GM21423 (cell line): ENCODE results near the gene FADS3.

Experiments
- ATAC-seq: cut with Tn5 transposase; IDR thresholded peaks from one replicate; pipeline ENCODE4 v1.9.1; 2021; ENCODE audit warnings: mild to moderate bottlenecking, moderate library complexity; ENCODE audit not compliant: unreplicated experiment

Gene FADS3

GRCh38 chr11:61891331-61892084 is at the start of gene FADS3:
Gene FADS3, minus strand, starts transcription at chr11:61891545. Its CDS starts 164 bp downstream, at chr11:61891381.
- peak; percentile 60 for ATAC-seq

DNA sequence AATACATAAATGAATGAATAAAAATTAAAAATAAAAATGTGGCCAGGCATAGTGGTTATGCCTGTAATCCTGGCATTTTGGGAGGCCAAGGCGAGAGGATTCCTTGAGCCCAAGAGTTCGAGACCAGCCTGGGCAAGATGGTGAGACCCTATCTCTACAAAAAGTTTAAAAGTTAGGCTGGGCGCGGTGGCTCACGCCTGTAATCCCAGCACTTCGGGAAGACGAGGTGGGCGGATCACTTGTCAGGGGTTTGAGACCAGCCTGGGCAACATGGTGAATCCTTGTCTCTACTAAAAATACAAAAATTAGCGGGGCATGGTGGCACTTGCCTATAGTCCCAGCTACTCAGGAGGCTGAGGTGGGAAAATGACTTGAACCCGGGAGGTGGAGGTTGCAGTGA is 49.1 kb upstream of the FADS3 start:
- no peak for ATAC-seq

DNA sequence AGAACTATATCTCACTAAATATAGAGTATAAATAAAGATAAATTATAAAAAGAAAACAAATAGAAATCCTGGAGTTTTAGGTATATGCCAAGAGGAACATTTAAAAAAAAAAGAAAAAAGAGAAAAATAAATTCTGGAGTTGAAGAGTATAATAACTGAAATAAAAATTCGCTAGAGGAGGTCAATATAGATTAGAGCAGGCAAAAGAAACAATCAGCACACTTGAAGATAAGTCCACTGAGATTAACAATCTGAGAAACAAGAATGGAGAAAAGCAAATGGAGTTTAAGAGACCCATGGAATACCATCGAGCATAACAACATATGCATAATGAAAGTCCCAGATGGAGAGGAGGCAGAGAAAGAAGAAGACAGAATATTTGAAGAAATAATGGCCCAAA is 44.5 kb upstream of the FADS3 start:
- no peak for ATAC-seq

DNA sequence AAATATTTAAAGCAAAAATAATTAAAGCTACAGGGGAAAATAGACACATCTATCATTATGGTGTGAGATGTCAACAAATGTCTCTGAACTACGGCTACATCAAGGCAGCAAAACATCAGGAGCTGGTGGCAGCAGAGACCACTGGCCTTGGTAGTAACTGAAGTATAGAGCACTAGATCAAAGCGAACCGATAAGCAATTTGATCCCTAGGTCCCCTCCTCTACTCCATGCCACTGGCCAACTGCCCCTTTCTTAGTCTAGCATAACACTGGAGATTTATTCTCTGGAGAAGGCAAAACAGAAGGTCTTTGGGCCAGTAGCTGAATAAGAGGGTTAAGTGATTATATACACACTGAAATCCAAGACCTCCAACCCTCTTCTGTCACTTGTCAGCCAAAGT is 39.6 kb upstream of the FADS3 start:
- ATAC-seq, result no peak

GRCh38 chr11:61928606-61929005 is 37.3 kb upstream of the FADS3 start:
- ATAC-seq, result no peak

GRCh38 chr11:61927501-61927900 is 36.2 kb upstream of the FADS3 start:
- no peak for ATAC-seq

DNA sequence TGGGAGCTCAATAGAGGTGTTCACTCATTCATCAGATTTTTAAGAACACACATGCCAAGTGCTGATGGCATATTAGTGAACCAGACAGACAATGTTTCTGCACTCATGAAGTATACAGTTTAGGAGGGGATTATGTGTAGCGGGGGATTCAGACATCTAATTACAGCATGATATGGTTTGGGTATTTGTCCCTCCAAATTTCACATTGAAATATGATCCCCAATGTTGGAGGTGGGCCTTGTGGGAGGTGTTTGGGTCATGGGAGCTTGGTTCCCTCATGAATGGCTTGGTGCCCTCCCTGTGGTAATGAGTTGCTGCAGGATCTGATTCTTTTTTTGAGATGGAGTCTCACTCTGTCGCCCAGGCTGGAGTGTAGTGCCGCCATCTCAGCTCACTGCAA is 34.9 kb upstream of the FADS3 start:
- no peak for ATAC-seq

DNA sequence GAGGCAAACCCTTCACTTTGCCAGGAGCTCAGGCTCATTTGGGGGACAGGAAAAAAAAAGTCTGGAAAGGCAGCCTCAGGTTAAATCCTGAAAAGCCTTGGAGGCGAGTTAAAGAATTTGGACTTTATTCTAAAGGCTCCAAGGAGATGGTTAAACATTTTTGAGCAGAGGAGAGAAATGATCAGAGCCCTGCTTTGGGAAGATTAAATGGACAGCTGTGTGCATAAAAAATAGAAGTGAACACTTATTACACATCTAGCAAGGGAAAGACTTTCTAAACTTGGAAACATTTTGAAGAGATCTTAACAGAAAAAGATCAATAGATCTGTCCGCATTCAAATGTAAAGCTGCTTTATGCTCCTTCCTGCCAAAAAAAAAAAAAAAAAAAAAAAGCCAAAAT is 34.4 kb upstream of the FADS3 start:
- no peak for ATAC-seq

DNA sequence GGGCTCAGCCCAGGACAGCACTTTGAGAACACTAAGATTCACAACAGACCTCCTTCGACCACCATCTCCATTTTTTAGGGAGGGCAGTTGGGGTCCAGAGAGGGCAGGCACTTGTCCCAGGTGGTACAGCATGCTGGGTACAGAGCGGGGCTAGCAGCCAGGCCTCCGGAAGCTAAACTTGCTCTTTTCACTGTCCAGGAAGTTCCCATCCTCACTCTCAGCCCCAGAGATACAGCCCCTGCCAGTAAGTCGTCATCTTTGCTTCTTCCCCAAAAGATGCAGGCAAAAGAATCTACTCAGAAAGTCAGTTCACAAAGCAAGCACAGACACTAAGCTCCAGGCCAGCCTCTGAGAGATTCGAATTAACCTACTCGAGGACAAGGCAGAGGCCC is 32.7 kb upstream of the FADS3 start:
- no peak for ATAC-seq

- no peak for ATAC-seq
Observed at GRCh38 chr11:61923166-61924063, 32.1 kb upstream of the FADS3 start.

- ATAC-seq, result no peak
Observed at GRCh38 chr11:61922539-61922938, 31.2 kb upstream of the FADS3 start.

- no peak for ATAC-seq
Observed at GRCh38 chr11:61921446-61921845, 30.1 kb upstream of the FADS3 start.

- no peak for ATAC-seq
Observed at GRCh38 chr11:61919705-61920631, 28.6 kb upstream of the FADS3 start.

GRCh38 chr11:61918938-61919704 is 27.8 kb upstream of the FADS3 start:
- no peak for ATAC-seq

DNA sequence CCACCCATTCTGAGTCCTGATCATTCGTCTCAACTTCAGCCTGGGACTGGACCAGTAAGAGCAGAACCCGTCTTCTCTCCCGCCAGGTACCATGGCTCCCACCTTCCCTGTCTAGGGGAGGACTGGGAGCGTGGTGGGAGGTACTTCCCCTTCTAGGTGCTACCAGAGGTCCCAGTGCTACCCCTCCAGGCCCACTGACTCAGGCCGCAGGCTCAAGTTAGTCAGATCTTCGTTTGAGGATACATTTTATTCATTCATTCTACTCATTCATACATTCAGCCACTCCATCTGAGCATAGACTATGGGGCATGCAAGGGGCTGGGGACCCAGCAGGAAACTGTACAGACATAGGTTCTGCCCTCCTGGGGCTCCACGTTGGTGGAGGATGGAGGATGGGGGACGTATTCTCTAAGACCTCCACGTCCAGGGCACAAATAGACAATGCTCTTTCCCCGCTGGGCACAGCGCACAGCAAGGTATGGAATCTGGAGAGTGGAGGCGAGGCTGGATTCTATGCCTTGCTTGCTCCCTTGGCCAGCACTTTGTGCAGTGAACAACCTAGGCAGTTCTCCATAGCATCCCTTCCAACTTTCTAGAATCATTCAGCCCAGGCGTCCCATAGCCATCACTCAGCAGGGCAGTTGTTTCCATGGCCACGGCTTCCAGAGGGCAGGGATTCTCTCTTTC is 27.0 kb upstream of the FADS3 start:
- ATAC-seq, result no peak

GRCh38 chr11:61917334-61918109 is 26.2 kb upstream of the FADS3 start, which contains the start of gene RAB3IL1:
Gene RAB3IL1, minus strand, starts transcription at chr11:61917566. Its CDS starts 199 bp downstream, at chr11:61917367.
- ATAC-seq, result no peak

- ATAC-seq, result no peak
Observed at GRCh38 chr11:61916737-61917333, 25.5 kb upstream of the FADS3 start.

GRCh38 chr11:61914471-61915171 is 23.3 kb upstream of the FADS3 start:
- no peak for ATAC-seq
